IPS DF 19.7 (cell line): ENCODE data around the gene THAP11.
"Not testable (repeated sequence)": the region's sequence is repeated elsewhere in the genome, so short reads cannot be mapped to it uniquely, and the experiment has no call there.

Source experiments
- DNase-seq: peaks from one replicate; pipeline ENCODE4 v3.0.0-alpha.2; 2013; ENCODE audit warnings: low read depth, low spot score

Gene THAP11

GRCh38 chr16:67862623-67863583 is 20.8 kb downstream of the THAP11 start:
- DNase-seq: no peak

GRCh38 chr16:67864044-67864443 is 21.9 kb downstream of the THAP11 start:
- DNase-seq: not testable (repeated sequence)

DNA sequence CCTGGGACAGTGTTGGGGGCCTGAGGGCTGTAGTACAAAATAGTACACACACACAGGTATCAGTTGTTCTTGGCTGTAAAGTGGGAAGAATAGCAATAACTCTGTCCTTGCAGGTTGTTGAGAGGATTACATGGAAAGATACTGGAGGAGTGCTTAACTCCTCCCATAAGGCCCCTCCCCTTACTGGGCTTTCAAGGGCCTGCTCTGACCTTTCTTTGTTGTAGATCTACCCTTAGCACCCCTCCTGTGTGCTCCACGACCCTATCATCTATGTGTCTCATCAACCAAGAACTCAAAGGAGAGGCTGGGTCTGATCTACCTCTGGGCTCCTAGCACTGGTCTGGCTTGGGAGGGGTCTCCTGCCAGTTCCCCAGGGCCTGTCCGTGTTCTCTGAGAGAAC is 22.5 kb downstream of the THAP11 start:
- no peak for DNase-seq

- no peak for DNase-seq
Observed at GRCh38 chr16:67865318-67865717, 23.2 kb downstream of the THAP11 start.

GRCh38 chr16:67868290-67868689 is 26.2 kb downstream of the THAP11 start:
- DNase-seq: no peak

DNA sequence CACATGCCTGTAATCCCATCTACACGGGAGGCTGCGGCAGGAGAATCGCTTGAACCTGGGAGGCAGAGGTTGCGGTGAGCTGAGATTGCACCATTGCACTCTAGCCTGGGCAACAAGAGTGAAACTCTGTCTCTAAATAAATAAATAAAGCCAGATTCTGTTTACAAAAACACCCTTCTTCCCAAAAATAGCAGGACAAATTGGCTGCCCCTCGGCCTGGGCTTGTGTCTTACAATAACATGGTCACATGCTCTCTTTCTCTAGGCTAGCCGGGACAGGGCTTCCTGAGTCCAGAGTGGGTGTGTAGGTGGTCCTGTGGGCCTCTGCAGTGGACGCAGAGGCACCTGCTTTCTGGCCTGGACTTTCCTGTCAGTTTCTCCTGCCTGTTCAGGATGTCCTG is 27.5 kb downstream of the THAP11 start:
- DNase-seq: no peak

DNA sequence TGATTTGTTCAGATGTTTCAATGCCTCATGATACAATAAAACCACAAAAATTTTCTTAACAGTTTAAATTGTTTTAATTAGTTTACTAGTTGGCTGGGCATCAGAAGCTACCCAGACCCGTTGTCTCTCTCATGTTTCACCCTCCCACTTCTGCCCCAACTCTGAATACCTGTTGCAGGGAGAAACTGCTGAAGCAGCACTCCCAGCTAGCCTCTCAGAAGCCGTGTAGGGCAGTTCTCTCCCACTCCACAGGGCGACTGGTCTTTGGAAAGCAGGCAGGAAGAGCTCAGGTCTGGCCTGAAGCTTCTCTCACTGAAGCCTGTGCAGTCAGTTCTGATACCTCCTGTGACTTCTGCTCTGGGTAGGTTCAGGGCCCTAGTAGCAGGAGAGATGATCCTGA is 29.1 kb downstream of the THAP11 start:
- no peak for DNase-seq

DNA sequence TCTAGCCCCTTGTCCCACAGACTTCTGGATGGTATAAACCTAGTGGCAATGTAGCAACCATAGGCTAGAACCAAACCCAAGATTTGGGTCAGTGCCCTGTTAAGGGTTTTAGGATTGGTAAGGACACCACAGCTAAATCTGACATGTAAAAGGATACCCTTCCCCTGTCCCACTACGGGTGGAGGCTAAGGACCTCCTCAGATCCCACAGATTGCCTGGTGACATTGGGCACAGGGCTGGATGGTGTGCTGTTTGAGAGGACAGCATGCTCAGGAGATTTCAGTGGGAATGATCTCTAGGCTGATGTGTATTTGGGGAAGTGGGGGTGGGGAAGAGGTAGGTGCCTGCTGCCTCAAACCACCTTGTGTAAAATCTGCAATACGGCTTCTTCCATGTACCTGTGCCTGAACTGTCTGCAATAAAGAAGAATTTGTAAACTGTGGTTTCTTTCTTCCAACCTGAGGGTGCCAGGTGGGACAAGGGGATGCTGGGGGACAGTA is 30.1 kb downstream of the THAP11 start:
- DNase-seq: no peak

DNA sequence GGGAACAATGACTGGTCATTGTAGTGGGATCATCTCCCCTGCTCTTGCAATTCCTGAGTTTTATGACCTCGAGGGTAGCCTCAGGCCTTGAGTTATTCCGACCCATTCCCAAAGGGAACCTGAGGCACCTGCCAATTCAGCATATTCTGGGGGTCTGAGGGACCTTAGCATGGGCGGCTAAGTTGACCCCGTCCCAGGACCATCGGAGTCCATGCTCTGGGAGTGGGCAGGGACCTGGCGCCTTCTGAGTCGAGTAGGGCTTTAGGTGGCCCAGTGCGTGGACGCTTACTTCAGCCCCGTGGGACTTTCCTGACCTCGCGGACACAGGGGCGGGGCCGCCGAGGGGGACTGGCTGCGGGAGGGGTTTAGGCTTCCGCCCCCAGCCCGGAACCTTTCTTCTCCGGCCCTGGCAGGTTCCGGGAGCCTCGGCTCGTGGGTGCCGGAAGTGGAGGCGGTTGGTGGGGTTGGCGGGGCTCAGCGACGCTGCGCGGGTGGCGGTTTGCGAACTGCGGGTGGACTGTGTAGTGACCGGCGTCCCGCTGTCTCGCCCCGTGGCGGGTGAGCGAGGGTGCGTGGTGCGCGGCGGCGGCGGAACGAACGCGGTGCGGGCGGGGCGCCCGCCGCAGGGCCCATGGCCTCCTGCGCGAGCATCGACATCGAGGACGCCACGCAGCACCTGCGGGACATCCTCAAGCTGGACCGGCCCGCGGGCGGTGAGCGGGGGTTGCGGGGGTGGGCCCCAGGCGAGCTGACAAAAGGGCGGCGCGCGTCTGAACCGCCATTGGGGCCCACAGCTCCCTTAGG is 30.7 kb downstream of the THAP11 start, which contains the start of gene EDC4:
Gene EDC4, plus strand, starts transcription at position 422 of the 804 bp plus-strand sequence. Its CDS starts 210 bp downstream, at position 632.
- no peak for DNase-seq

GRCh38 chr16:67873435-67874370 is 31.6 kb downstream of the THAP11 start:
- DNase-seq: no peak

- no peak for DNase-seq
Observed at GRCh38 chr16:67874372-67874771, 32.3 kb downstream of the THAP11 start.

- no peak for DNase-seq
Observed at GRCh38 chr16:67877064-67877463, 34.9 kb downstream of the THAP11 start.

DNA sequence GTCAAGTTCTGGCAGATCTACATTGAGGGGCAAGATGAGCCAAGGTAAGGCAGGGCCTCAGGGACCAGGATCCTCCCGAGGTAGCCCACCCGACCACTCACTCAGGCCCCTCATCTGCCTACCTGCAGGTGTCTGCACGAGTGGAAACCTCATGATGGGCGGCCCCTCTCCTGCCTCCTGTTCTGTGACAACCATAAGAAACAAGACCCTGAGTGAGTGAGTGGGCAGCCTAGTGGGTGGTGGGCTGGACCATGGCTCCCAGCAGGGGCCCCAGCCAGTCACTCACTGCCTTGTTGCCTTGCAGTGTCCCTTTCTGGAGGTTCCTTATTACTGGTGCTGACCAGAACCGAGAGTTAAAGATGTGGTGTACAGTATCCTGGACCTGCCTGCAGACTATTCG is 36.1 kb downstream of the THAP11 start:
- DNase-seq: no peak

GRCh38 chr16:67878846-67879245 is 36.7 kb downstream of the THAP11 start:
- DNase-seq: no peak

GRCh38 chr16:67879462-67879861 is 37.3 kb downstream of the THAP11 start:
- DNase-seq: no peak

DNA sequence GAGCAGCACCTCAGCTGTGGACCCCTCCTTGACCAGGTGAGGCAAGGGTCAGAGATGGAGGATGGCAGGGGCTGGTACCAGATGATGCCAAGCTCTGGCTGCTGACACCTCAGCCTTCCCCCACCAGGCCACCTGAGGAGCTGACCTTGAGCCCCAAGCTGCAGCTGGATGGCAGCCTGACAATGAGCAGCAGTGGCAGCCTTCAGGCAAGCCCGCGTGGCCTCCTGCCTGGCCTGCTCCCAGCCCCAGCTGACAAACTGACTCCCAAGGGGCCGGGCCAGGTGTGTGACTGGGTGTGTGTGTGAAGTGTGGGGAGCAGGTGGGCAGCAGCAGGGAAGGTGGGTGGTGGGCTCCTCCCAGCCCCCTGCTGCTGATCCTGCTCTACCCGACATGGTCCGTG is 37.8 kb downstream of the THAP11 start:
- DNase-seq: no peak

DNA sequence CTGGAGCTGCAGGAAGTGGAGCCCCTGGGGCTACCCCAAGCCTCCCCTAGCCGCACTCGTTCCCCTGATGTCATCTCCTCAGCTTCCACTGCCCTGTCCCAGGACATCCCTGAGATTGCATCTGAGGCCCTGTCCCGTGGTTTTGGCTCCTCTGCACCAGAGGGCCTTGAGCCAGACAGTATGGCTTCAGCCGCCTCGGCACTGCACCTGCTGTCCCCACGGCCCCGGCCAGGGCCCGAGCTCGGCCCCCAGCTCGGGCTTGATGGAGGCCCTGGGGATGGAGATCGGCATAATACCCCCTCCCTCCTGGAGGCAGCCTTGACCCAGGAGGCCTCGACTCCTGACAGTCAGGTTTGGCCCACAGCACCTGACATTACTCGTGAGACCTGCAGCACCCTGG is 38.5 kb downstream of the THAP11 start:
- DNase-seq: no peak

- DNase-seq: no peak
Observed at GRCh38 chr16:67881621-67882161, 39.6 kb downstream of the THAP11 start.

GRCh38 chr16:67882374-67883145 is 40.4 kb downstream of the THAP11 start:
- no peak for DNase-seq
